HG03064 (cell line): ENCODE data around the gene SNX15.
"Not testable (repeated sequence)": the region's sequence is repeated elsewhere in the genome, so short reads cannot be mapped to it uniquely, and the experiment has no call there.

Source experiments
- ATAC-seq: cut with Tn5 transposase; IDR thresholded peaks from one replicate; pipeline ENCODE4 v1.9.1; 2021; ENCODE audit warnings: low read depth; ENCODE audit not compliant: unreplicated experiment

SNX15 gene

GRCh38 chr11:65027213-65028067, at the start of gene SNX15:
SNX15 (plus strand) TSS chr11:65027439; CDS start chr11:65027538, 99 bp downstream.
- peak; percentile 72 for ATAC-seq

- not testable (repeated sequence) for ATAC-seq
Measured at GRCh38 chr11:64983339-64983738, 43.9 kb upstream of the SNX15 start.

GRCh38 chr11:64987998-64988854, 39.0 kb upstream of the SNX15 start:
- ATAC-seq, result no peak

GRCh38 chr11:64989416-64989815, 37.8 kb upstream of the SNX15 start:
- no peak for ATAC-seq

GRCh38 chr11:64990222-64990923, 36.9 kb upstream of the SNX15 start:
- ATAC-seq, result no peak

GRCh38 chr11:64994318-64994717, 32.9 kb upstream of the SNX15 start:
- no peak for ATAC-seq

GRCh38 chr11:64996327-64996709, 30.9 kb upstream of the SNX15 start:
- ATAC-seq, result no peak

- no peak for ATAC-seq
Measured at GRCh38 chr11:64996710-64997380, 30.4 kb upstream of the SNX15 start, which contains the start of gene BATF2. BATF2 (minus strand) TSS chr11:64996971; CDS start chr11:64996914, 57 bp downstream.

- no peak for ATAC-seq
Measured at GRCh38 chr11:64998141-64998540, 29.1 kb upstream of the SNX15 start.

GRCh38 chr11:64998690-64999431, 28.4 kb upstream of the SNX15 start:
- no peak for ATAC-seq

GRCh38 chr11:64999478-64999877, 27.8 kb upstream of the SNX15 start:
- ATAC-seq, result no peak

GRCh38 chr11:65002706-65003105, 24.5 kb upstream of the SNX15 start:
- no peak for ATAC-seq

- no peak for ATAC-seq
Measured at GRCh38 chr11:65003282-65003681, 24.0 kb upstream of the SNX15 start.

- not testable (repeated sequence) for ATAC-seq
Measured at GRCh38 chr11:65003968-65004367, 23.3 kb upstream of the SNX15 start.

- no peak for ATAC-seq
Measured at GRCh38 chr11:65008016-65008415, 19.2 kb upstream of the SNX15 start.

- no peak for ATAC-seq
Measured at GRCh38 chr11:65008873-65009272, 18.4 kb upstream of the SNX15 start.

GRCh38 chr11:65013130-65013887, 13.9 kb upstream of the SNX15 start:
- peak; percentile 67 for ATAC-seq

GRCh38 chr11:65013888-65014725, 13.1 kb upstream of the SNX15 start, which contains the start of gene ARL2:
ARL2 (plus strand) TSS chr11:65014160; CDS start chr11:65014208, 48 bp downstream.
- peak; percentile 71 for ATAC-seq
